GM18909 (cell line): Measurements from ENCODE around the gene CDON.

Source experiments
- ATAC-seq: cut with Tn5 transposase; IDR thresholded peaks from one replicate; pipeline ENCODE4 v1.9.1; 2021; ENCODE audit warnings: mild to moderate bottlenecking; ENCODE audit not compliant: unreplicated experiment, poor library complexity

Gene CDON

GRCh38 chr11:126083829-126084607 is 21.4 kb upstream of the CDON start:
- no peak for ATAC-seq

- no peak for ATAC-seq
Measured at GRCh38 chr11:126082251-126083109, 19.8 kb upstream of the CDON start.

GRCh38 chr11:126081915-126082250 is 19.2 kb upstream of the CDON start:
- ATAC-seq: no peak

GRCh38 chr11:126080161-126080941 is 17.7 kb upstream of the CDON start:
- no peak for ATAC-seq

GRCh38 chr11:126079621-126080124 is 17.0 kb upstream of the CDON start:
- no peak for ATAC-seq

- no peak for ATAC-seq
Measured at GRCh38 chr11:126076641-126077040, 14.0 kb upstream of the CDON start.

- no peak for ATAC-seq
Measured at GRCh38 chr11:126072801-126073594, 10.3 kb upstream of the CDON start.

- ATAC-seq: no peak
Measured at GRCh38 chr11:126072141-126072741, 9.6 kb upstream of the CDON start.

- no peak for ATAC-seq
Measured at GRCh38 chr11:126063507-126063852, 814 bp upstream of the CDON start.

- ATAC-seq: no peak
Measured at GRCh38 chr11:126061707-126062678, 673 bp downstream of the CDON start.

- ATAC-seq: no peak
Measured at GRCh38 chr11:126060757-126061171, 1.9 kb downstream of the CDON start.

GRCh38 chr11:126059238-126059781 is 3.4 kb downstream of the CDON start:
- ATAC-seq: no peak

GRCh38 chr11:126058105-126058874 is 4.4 kb downstream of the CDON start:
- no peak for ATAC-seq

- ATAC-seq: no peak
Measured at GRCh38 chr11:126054882-126055281, 7.8 kb downstream of the CDON start.

- no peak for ATAC-seq
Measured at GRCh38 chr11:126054408-126054807, 8.3 kb downstream of the CDON start.

- ATAC-seq: no peak
Measured at GRCh38 chr11:126053415-126054286, 9.0 kb downstream of the CDON start.
